Left renal cortex interstitium (tissue), 4 donors: ENCODE data around the gene ZMIZ1. TPM values are rescaled to one million over a fixed set of nuclear protein-coding genes. Genes with fewer than 3 reads are reported as not detected.
"Not testable (repeated sequence)": the region's sequence is repeated elsewhere in the genome, so short reads cannot be mapped to it uniquely, and the experiment has no call there.

Source experiments
- DNase-seq, 4 donors: peaks; one replicate each; pipeline ENCODE4 v3.0.0-alpha.2; 2013; ENCODE audit warnings: low read depth in 4 of 4, low spot score in 2 of 4, missing footprints in 1 of 4
- polyA plus RNA-seq, 4 donors: library from polyadenylated mRNA; unstranded; fragments of 120-200 nt; gene quantifications; one replicate each; pipeline ENCODE4 v1.2.1, GENCODE V29; 2013; ENCODE audit not compliant: insufficient read length in 4 of 4

ZMIZ1 gene
- polyA plus RNA-seq, 4 donors: 60.8 to 84.7 (median 74.1) TPM

DNA sequence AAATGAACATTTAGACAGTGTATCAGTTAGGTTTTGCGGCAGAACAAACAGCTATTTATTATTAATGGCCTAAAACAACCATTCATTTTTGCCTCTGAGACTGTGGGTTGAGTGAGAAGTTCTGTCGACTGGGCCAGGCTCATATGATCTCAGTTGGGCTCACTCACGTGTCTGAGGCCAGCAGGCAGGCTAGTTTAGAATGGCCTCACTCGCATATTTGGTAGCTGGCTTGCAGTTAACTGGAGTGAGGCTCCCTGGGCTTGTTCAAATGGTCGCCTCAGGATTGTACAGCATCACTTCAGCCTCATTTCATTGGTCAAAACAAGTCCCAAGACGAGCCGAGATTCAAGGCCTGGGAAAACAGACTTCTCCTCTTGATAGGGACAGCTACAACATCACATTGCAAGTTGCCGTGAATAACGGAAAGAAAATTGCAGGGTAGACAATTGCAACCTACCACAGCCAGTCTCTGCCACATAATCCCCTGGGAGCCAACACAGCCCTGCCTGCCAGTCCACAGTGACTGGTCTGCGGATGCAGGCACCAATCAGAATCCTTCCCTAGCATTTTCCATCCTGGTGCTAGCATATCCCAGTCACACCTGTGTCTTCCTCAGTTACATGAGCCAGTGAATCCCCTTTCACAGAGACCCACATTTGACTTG, 255.4 kb downstream of the ZMIZ1 start:
- no peak for DNase-seq

DNA sequence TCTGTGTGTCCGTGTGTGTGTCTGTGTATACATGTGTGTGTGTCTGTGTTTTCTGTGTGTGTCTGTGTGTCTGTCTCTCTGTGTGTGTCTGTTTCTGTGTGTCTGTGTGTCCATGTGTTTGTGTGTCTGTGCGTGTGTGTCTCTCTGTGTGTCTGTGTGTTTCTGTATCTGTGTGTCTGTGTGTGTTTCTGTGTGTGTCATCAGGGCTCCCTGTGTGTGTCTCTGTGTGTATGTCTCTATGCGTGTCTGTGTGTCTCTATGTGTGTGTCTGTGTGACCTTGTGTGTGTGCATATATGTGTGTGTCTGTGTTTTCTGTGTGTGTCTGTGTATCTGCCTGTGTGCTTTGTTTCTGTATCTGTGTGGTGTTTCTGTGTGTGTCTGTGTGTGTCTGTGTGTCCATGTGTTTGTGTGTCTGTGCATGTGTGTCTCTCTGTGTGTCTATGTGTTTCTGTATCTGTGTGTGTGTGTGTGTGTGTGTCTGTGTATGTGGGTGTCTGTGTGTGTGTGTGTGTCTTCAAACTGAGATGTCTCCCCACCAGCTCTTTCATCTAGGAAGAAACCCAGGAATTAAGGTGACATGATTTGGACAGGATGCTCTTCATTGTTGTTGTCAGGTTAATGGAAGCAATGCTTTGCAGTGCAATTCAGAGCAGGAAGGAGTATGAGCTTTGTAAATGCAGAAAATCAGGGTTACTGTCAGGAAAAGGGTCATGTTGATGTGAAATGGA, 257.8 kb downstream of the ZMIZ1 start:
- DNase-seq: no peak

DNA sequence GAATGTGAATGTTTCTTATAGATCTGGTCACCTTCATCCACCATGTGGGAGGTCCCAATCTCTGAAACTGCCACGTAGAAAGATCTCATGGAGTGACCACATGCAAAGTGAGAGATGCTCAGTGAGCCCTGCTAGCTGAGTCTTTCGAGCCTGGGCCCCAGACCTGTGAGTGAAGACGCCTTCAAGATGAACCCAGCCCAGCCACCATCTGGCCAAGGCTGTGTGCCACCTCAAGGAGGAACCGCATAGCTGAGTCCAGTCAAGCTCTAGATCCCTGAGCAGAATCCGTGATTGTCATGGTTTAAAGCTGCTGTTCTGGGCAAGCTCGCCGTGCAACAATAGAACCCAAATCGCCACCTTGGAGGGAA, 258.3 kb downstream of the ZMIZ1 start:
- DNase-seq: no peak

DNA sequence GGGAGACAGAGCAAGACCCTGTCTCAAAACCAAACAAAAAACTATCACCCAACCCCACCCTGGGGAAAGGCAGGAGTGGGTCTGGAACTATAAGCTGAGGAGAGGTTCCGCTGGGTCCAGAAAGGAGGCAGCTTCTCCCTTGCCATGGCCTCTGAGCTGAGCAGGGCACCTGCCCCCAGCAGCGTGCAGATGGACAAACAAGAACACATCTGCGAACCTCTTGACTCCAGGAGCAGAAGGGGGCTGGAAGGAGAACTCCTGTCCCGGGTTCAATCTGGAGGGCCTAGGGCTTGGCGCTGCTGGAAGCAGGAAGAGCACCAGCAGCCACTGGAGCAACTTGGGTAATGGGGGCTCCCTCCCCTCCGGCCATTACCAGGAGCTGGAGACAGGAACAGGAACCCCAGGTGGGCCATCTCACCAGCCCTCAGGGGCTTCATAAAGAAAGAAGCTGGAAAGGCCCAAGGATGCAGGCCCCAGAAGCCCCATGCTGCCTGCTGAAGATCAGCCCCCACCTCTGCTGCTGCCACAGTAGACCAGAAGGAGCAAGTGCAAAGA, 259.5 kb downstream of the ZMIZ1 start:
- no peak for DNase-seq

DNA sequence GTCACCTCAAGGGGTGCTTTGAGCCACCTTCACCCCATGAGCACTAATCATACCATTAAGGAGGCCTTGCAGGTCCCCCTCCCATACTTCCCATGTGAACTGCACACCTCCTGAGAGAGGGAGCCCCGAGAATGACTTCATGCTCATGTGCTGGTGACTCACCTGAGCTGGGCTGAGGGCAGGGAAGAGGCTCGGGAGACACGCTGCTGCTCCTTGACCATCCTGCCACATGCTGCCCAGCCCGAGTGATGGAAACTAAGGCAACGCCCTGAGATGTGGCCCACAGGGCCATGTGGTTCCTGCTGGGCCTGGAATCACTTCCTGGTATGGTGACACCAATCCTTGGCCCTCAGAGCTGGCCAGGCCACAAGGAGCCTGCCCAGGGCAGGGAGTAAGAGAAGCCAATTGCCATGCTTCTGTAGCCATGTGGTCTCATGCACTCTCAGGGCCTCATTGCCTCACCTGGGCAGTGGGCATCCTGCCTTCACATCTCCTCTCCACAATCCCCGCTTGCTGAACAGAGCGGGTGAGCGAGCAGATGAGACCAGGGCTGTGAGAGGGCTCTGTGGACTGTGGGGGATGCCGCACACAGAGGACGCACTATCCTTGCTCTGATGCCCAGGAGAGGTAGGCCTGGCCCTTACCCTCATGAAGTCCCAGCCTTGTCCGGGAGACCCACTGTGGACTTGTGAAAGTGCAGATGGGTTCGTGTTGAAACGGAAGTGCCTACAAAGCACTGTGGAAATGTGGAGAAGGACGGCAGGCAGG, 260.2 kb downstream of the ZMIZ1 start:
- no peak for DNase-seq

DNA sequence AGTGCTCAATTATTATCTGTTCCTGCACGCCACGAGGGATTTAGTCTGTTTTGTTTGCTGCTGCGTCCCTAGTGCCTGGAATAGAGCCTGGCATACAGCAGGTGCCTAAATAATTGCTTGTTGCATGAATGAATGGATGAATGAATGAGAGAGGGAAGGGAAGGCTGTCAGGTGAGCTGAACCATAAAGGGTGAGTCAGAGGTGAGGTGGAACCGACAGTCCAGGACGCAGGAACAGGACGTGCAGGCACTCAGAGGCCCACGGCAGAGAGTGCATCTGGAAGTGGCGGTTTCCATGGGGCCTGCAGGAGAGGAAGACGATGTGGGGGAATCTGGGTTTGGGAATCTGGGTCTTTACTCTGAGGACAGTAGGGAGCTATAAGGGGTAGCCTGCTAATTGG, 260.8 kb downstream of the ZMIZ1 start:
- no peak for DNase-seq

DNA sequence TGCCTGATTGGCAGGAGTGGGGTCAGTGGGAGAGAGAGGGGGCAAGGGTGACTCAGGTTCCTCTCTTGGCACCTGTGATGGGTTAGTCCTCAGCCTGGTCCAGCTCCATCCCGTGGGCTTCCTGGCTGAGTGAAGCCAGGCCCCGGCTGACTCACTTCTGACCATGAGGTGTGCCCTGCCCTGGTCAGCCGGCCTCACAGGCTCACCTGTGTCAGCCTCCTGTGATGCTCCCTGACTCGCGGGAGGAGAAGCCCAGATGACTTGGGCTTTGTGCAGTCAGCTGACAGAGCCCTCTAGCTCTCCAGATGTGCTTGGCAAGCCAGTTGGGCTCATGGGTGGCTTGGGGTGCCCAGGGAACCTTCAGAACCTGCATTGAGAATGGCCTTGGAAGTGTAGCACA, 262.5 kb downstream of the ZMIZ1 start:
- DNase-seq: no peak

DNA sequence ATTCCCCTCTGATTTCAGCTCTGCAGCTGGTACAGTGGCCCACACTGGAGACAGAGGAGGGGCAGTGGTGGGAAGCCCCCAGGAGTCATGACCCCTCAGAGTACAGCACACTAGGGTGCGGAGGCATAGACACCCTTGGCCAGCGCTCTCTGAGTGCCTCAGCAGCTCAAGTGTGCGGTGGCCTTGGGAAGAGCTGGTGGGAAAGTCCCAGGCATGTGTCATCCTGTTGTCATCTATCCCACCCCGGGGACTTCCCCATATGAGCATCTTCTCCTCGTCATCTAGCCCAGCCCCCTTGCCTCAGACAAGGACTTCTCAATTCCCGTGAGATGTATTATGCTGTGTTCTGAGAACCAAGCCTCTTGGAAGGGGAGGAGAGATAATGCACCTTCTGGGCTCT, 262.9 kb downstream of the ZMIZ1 start:
- DNase-seq: no peak

DNA sequence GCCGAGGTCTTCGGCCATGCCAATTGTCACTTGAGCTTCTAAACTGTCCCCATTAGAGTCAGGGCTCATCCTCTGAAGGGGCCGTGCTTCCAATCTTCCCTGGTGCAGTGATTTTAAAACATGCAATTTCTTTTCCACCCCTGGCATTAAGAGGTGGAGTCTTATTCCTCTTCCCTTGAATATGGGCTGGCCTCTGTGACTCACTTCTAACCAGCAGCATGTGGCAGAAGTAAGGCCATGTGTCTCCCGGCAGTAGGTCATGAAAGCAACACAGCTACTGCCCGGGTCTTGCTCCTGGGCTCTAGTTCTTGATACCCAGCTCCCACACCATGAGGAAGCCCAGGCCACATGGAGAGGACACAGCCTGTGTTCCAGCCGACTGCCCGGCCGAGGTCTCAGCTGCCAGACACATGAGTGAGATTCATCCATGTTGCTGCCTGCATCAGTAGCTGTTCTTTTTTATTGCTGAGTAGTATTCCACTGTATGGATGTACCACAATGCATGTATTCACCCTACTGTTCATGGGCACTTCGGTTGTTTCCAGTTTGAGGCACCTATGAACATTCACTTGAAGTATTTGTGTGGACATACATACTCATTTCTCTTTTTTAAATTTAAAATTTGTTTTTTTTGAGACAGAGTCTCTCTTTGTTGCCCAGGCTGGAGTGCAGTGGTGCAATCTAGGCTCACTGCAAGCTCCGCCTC, 264.0 kb downstream of the ZMIZ1 start:
- not testable (repeated sequence) for DNase-seq

DNA sequence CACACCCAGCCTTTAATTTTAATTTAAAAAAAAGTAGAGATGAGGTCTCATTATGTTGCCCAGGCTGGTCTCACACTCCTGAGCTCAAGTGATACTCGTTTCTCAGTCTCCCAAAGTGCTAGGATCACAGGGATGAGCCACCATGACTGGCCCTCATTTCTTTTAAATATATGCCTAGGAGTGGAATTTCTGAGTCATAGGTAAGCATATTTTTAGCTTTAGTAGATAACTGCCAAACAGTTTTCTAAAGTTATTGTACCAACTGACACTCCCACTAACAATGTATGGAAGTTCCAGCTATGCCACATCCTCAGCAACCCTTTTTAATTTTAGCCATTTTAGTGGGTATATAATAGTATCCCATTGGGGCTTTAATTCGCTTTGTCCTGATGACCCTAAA, 264.7 kb downstream of the ZMIZ1 start:
- no peak for DNase-seq

DNA sequence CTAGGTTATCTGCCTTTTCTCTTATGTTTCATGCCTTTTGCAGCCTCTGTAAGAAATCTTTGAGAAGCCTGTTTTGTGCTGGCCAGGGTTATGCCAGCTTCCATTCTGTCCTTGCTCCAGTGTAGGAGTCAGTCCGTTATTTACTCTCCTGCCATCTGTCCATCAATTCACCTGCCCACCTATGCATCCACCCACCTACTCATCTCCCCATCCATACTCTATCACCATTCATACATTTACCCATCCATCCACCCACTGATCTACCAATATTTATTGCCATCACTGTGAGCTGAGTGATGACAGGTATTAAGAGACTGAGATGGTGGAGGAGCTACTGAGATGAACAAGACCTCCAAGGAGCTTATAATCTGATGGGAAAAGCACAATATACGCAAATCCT, 265.8 kb downstream of the ZMIZ1 start:
- DNase-seq: no peak

DNA sequence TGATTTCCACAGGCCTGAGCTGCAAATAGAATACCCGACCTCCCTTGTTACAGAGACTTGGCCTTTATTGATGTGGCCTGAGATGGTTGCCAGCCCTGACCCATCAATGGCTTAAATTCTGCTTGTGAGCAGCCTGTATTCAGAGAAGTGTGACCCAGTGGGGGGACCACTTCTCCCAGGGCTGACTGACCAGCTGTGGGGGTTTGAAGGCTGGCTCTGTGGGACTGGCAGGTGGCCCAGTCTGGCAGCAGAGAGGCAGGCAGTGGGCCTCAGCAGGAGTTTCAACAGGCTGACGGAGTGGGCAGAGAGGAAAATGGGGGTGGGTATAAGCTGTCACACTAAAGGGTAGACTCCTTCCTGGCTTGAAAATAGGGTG, 266.3 kb downstream of the ZMIZ1 start:
- no peak for DNase-seq

DNA sequence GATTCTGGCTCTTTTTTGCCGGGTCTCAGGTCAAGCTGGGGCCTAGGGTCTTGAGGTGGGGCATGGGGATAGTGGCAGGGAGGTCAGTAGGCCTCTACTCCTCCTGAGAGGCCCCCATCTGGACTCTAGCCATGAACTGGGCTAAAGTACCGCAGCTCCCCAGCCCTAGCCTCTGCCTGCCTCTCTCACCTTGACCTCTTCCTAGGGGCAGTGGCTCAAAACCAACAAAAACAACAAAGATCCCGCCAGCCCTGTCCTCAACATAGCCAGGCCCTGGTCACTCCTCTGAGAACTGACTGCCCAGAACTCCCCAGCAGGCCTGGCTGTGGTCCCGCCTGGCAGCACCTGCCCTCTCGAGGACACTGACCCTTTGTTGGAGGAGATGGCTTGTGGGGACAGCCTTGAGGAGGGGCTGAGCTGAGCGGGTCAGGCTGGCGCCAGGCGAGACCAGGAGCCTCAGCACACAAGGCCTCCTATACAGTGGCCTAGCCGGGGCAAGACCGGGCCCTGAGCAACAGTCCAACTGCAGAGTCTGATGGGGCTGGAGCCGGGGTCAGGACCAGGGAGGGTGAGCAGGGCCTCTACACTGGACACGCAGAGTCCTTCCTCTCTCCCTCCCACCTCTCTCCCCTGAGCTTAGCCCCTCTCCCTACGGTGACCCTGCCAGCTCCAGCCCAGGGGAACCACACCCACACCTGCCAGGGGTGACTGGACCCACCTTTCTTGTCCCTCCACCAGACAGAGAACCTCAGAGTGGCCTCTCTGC, 266.9 kb downstream of the ZMIZ1 start:
- DNase-seq: no peak

DNA sequence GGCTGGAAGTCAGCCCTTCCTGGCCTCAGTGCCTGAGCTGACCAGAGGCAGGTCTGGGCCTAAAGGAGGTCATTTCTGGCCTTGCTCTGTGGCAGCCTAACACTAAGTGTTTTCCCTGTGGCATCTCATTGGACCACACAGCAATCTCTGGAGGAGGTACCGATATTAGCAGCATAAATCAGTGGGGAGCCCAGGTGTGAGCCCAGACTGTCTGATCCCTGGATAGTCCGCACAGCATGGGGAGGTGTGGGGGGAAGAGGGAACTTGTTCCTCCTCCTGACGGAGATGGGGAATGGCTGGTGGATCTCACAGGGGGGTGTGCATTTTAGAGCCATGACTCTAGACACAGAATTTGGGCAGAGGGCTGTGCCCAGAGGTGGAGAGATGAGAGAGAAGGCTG, 267.5 kb downstream of the ZMIZ1 start:
- DNase-seq: no peak

DNA sequence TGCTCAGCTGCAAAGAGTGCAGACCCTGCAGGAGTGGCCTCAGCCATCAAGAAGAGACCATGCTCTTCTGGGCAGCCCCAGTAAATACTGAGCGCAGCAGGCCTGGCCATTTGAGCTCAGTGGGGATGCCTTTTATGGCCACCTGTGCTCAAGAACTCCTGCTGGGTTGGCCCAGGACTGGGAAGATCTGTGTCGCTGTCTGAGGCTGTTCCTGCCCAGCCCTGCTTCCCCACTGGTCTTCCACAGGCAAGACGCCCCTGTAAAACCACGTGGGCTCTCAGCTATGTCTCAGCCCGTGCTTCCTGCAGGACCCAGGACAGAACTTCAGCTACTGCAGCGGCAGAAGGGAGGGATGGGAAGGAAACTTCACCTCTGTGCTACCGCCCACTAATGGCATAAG, 268.0 kb downstream of the ZMIZ1 start:
- DNase-seq: no peak

DNA sequence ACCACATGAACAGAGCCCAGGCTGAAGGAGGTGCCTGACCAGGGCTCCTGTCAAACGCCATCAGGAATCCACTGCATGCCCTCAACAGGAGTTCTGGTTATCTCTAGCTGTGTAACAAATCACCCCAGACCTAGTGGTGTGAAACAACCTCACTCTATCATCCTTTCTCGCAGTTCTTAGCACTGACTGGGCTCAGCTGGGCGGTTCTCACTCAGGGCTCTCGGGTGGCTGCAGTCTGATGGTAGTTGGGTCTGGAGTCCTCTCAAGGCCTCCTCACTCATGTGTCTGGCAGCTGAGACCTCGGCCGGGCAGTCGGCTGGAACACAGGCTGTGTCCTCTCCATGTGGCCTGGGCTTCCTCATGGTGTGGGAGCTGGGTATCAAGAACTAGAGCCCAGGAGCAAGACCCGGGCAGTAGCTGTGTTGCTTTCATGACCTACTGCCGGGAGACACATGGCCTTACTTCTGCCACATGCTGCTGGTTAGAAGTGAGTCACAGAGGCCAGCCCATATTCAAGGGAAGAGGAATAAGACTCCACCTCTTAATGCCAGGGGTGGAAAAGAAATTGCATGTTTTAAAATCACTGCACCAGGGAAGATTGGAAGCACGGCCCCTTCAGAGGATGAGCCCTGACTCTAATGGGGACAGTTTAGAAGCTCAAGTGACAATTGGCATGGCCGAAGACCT, 269.2 kb downstream of the ZMIZ1 start:
- DNase-seq: not testable (repeated sequence)

DNA sequence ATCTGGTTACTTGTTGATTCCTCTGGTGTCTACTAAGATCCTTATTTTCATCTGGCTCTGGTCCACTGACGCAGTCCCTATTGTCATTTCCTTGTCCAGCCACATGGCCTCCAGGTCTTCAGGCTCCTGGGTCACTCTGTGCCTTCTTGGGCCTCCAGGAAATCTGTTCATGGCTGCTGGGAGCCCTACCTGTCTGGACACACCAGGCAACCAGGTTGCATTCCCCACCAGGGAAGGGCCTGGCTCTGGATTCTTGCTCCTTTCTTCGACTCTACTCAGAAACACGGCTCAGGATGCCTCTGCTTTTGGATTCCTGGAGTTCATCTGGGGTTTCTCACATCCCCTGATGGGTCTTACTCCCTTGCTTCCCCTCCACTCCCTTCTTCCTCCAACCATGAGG, 270.5 kb downstream of the ZMIZ1 start:
- no peak for DNase-seq

DNA sequence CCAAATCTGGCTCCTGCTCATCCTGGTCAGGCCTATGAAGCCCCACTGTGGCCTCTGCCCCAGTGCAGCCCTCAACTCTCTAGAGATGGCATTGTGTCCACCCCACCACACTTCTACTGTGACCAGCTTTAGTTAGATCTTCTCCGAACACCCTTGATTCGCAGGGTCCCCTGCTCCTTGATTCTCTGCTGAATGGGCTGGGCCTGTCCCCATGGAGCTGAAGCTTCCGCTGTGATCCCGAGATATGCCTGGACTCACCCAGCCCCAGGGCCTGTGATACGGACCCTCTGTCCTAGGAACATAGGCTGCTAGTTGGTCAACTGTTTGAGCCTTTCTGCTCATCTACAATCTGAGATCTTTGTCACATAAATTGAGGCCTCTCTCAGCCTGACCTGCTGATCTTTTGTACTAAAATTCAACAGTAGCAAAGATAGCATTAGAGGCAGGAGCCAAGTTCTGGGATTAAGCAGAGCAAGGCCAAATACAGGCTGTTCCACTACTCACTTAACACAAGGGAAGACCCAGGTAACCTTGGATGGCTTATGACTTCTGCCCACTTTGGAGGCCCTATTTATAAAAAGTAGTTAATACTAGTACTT, 272.0 kb downstream of the ZMIZ1 start:
- no peak for DNase-seq

DNA sequence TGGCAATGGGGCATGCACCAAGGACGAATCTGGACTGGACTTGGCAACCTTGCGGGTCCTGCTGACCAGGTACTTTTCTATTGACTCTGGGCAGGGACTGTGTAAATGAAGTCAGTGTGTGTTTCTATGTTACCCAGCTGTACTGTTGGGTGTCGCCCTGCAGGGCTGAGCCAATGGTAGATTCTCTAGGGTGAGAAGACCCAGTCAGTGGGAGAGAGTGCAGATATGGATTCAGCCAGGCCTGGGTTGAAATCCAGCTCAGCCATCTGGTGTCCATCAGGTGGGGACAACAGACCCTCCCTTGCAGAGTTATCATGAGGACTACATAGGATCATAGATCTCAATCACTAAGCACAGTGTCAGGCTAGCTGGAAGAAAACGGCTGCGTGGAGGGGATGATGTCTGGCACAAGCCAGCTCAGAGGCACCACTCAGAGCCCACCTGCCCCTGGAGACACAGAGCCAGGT, 273.6 kb downstream of the ZMIZ1 start:
- DNase-seq: no peak
